OCI-LY1 (cell line): ENCODE data around the gene LPCAT1.

Experiments
- H2AFZ ChIP-seq: fragments of 200-600 bp; sonication (generic), shearing (Covaris generic); 2 replicates; pipeline ENCODE4 v1.6.0; 2014; ENCODE audit warnings: antibody characterized with exemption, mild to moderate bottlenecking, low read length
- H3F3A ChIP-seq: fragments of 200-600 bp; sonication (generic), shearing (Covaris generic); 2 replicates; pipeline ENCODE4 v1.6.0; 2014; ENCODE audit warnings: mild to moderate bottlenecking, antibody characterized with exemption, low read length, moderate library complexity; ENCODE audit not compliant: insufficient read depth
- H3K27ac ChIP-seq: fragments of 200-600 bp; sonication (generic); 2 replicates; pipeline ENCODE4 v1.5.1; 2014; ENCODE audit warnings: low read length, mixed run types, mild to moderate bottlenecking, low read depth; ENCODE audit not compliant: poor library complexity, severe bottlenecking
- H3K27me3 ChIP-seq: fragments of 200-600 bp; sonication (generic); 2 replicates; pipeline ENCODE4 v1.6.0; 2014; ENCODE audit warnings: antibody characterized with exemption, mild to moderate bottlenecking, low read length, moderate library complexity; ENCODE audit not compliant: insufficient read depth
- H3K36me3 ChIP-seq: fragments of 200-600 bp; sonication (generic); 2 replicates; pipeline ENCODE4 v1.6.1; 2014; ENCODE audit warnings: mild to moderate bottlenecking, antibody characterized with exemption, low read length, moderate library complexity, mixed read lengths; ENCODE audit not compliant: insufficient read depth
- H3K4me1 ChIP-seq: fragments of 200-600 bp; sonication (generic); 2 replicates; pipeline ENCODE4 v1.5.1; 2014; ENCODE audit warnings: mild to moderate bottlenecking, low read length, moderate library complexity; ENCODE audit not compliant: insufficient read depth, severe bottlenecking
- H3K4me2 ChIP-seq: fragments of 200-600 bp; sonication (generic), shearing (Covaris generic); 2 replicates; pipeline ENCODE4 v1.6.1; 2014; ENCODE audit warnings: low read length
- H3K4me3 ChIP-seq: fragments of 200-600 bp; sonication (generic); 2 replicates; pipeline ENCODE4 v1.5.1; 2014; ENCODE audit warnings: low read length, low read depth, mild to moderate bottlenecking, mixed read lengths; ENCODE audit not compliant: poor library complexity, severe bottlenecking
- H3K79me2 ChIP-seq: fragments of 200-600 bp; shearing (Covaris generic); 2 replicates; pipeline ENCODE4 v1.6.1; 2016; ENCODE audit warnings: mixed run types, low read length, mixed read lengths; ENCODE audit not compliant: insufficient read depth
- H3K9ac ChIP-seq: fragments of 200-600 bp; sonication (generic), shearing (Covaris generic); 2 replicates; pipeline ENCODE4 v1.6.1; 2014; ENCODE audit warnings: mild to moderate bottlenecking, low read length, mixed read lengths
- H3K9me2 ChIP-seq: fragments of 200-600 bp; sonication (generic), shearing (Covaris generic); 2 replicates; pipeline ENCODE4 v1.6.1; 2014; ENCODE audit warnings: low read depth, mild to moderate bottlenecking, low read length, mixed read lengths
- H3K9me3 ChIP-seq: fragments of 200-600 bp; shearing (Covaris generic); 2 replicates; pipeline ENCODE4 v1.6.1; 2014; ENCODE audit warnings: low read length, mixed read lengths
- H4K20me1 ChIP-seq: fragments of 200-600 bp; sonication (generic), shearing (Covaris generic); 2 replicates; pipeline ENCODE4 v1.6.0; 2016; ENCODE audit warnings: mild to moderate bottlenecking, low read length; ENCODE audit not compliant: insufficient read depth
- EZH2 ChIP-seq: fragments of 200-600 bp; sonication (generic), shearing (Covaris generic); IDR thresholded peaks from 2 replicates; pipeline ENCODE4 v1.8.0; 2017; ENCODE audit warnings: borderline replicate concordance, mixed run types, mild to moderate bottlenecking, antibody characterized with exemption, low read length, moderate library complexity, mixed read lengths
- TF ChIP-seq, protein P1 (sequence below): fragments of 200-600 bp; sonication (generic), shearing (Covaris generic); IDR thresholded peaks from 2 replicates; pipeline ENCODE4 v1.5.1; 2017; ENCODE audit warnings: mild to moderate bottlenecking, antibody characterized with exemption, low read length, moderate library complexity, mixed read lengths

The LPCAT1 gene

DNA sequence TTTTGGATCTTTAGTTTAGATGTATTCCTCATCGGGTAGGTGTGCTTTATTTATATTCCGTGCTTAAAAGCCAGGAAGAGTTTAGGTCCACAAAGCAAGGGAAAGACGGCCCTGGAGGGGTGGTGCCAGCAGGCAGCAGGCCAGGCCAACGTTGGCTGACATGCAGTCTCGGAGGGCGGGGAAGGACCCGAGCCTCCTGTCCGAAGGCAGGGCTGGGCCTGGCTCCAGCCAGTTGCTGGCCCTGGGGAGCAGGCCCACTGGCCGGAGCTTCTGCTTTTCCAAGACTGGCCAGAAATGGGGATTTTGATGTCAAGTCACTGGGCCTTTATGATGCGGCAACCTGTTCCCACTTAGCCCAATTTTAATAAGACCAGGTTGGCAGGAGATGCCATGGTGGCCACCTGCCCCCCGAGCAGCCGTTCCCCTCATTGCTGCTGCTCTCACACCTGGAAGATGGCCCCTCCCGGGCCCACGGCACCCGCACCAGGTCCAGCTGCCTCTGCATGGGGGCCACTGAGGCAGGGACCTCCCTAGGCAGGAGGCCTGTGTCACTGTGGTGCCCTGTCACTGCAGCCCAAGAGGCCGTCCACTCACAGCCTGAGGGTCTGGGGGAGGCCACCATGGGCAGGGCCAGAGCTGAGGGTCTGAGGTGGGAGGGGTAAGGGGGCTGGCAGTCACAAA, 23.2 kb downstream of the LPCAT1 start:
- Histone ChIP-seq H3K36me3 (0 out of 2 replicates have a peak, but pooled peaks cover 6% of the 10 kb centered on the region), H3K4me2 (no peak overlapping the region), H4K20me1 (no peaks in the 10 kb centered on the region), H3K27me3 (no peaks in the 10 kb centered on the region), H3K27ac (no peak overlapping the region), H3K4me3 (no peak overlapping the region), H3K4me1 (peaks cover 30% of the 10 kb centered on the region), H3K79me2 (no peaks in the 10 kb centered on the region), H3F3A (peaks cover 5% of the 10 kb centered on the region; the same call in 1 of the 2 replicates), H3K9me2 (no peaks in the 10 kb centered on the region), H3K9me3 (no peaks in the 10 kb centered on the region), H2AFZ (no peak overlapping the region), H3K9ac (no peak overlapping the region)
- no peak for TF ChIP-seq EZH2
- TF ChIP-seq, protein P1, sequence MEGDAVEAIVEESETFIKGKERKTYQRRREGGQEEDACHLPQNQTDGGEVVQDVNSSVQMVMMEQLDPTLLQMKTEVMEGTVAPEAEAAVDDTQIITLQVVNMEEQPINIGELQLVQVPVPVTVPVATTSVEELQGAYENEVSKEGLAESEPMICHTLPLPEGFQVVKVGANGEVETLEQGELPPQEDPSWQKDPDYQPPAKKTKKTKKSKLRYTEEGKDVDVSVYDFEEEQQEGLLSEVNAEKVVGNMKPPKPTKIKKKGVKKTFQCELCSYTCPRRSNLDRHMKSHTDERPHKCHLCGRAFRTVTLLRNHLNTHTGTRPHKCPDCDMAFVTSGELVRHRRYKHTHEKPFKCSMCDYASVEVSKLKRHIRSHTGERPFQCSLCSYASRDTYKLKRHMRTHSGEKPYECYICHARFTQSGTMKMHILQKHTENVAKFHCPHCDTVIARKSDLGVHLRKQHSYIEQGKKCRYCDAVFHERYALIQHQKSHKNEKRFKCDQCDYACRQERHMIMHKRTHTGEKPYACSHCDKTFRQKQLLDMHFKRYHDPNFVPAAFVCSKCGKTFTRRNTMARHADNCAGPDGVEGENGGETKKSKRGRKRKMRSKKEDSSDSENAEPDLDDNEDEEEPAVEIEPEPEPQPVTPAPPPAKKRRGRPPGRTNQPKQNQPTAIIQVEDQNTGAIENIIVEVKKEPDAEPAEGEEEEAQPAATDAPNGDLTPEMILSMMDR: no peak

DNA sequence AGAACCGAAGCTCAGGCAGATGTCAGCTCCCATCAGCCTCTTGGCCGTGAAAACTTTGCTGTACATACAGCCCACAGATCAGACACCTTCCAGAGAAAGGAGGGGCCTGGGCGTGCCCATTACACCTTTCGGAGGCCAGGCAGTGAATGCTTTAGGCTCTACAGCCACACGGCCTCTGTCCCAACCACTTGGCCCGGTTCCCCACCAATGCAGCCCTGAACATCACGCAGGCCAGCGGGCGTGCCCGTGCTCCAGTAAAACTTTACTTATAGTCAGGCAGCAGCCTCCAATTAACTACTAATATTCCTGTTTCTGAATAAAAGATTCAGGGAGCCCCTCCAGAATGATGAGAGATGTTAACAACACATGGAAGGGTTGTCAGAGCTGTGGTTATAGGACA, 23.9 kb downstream of the LPCAT1 start:
- Histone ChIP-seq H4K20me1 (no peaks in the 10 kb centered on the region), H3F3A (peaks cover 5% of the 10 kb centered on the region; the same call in 1 of the 2 replicates), H3K9me3 (no peaks in the 10 kb centered on the region), H3K4me2 (no peak overlapping the region), H3K4me1 (peaks cover 36% of the 10 kb centered on the region), H3K9ac (no peak overlapping the region), H3K79me2 (no peaks in the 10 kb centered on the region), H3K36me3 (0 out of 2 replicates have a peak, but pooled peaks cover 6% of the 10 kb centered on the region), H2AFZ (no peak overlapping the region), H3K4me3 (no peak overlapping the region), H3K27me3 (no peaks in the 10 kb centered on the region), H3K27ac (no peak overlapping the region), H3K9me2 (no peaks in the 10 kb centered on the region)
- TF ChIP-seq, protein P1: no peak
- no peak for TF ChIP-seq EZH2

GRCh38 chr5:1498623-1499416, 24.9 kb downstream of the LPCAT1 start:
- H2AFZ ChIP-seq: no peak overlapping the region
- 0 out of 2 replicates have a peak, but pooled peaks cover 13% of the 10 kb centered on the region for H3K36me3 ChIP-seq
- H3K4me3 ChIP-seq: no peak overlapping the region
- no peak overlapping the region for H3K9ac ChIP-seq
- no peak overlapping the region for H3K27ac ChIP-seq
- peaks cover 30% of the 10 kb centered on the region for H3K4me1 ChIP-seq
- TF ChIP-seq, protein P1: no peak
- TF ChIP-seq EZH2: no peak
- H3K79me2 ChIP-seq: no peaks in the 10 kb centered on the region
- H4K20me1 ChIP-seq: no peaks in the 10 kb centered on the region
- H3K9me3 ChIP-seq: no peaks in the 10 kb centered on the region
- H3K4me2 ChIP-seq: no peak overlapping the region
- peaks cover 1% of the 10 kb centered on the region; the same call in 1 of the 2 replicates for H3F3A ChIP-seq
- H3K27me3 ChIP-seq: no peaks in the 10 kb centered on the region
- no peaks in the 10 kb centered on the region for H3K9me2 ChIP-seq
